Activated CD4-positive, alpha-beta memory T cell treated with anti-CD3 and anti-CD28 coated beads for 36 hours (primary cell): ENCODE results near the gene CSF3R. TPM values are rescaled to one million over a fixed set of nuclear protein-coding genes. Genes with fewer than 3 reads are reported as not detected.

Experiments used
- CTCF ChIA-PET: fragments of 350-600 bp; sonication (Branson Sonifier 250); formaldehyde crosslinking; loops from one replicate; lab custom pipeline; 2021; ENCODE audit warnings: antibody characterized with exemption, inconsistent platforms; lab: Charles Lee
- POLR2A ChIA-PET: fragments of 350-600 bp; sonication (Branson Sonifier 250); formaldehyde crosslinking; loops from one replicate; lab custom pipeline; 2021; ENCODE audit warnings: antibody characterized with exemption; lab: Charles Lee
- DNase-seq: peaks from one replicate; pipeline ENCODE4 v3.0.0-alpha.2; 2020
- H3K27ac Mint-ChIP-seq: one replicate; pipeline ENCODE4 v1.8.0; 2021; ENCODE audit warnings: mixed read lengths
- H3K27me3 Mint-ChIP-seq: one replicate; pipeline ENCODE4 v1.8.0; 2021; ENCODE audit warnings: mixed read lengths
- H3K36me3 Mint-ChIP-seq: one replicate; pipeline ENCODE4 v1.8.0; 2021; ENCODE audit warnings: mixed read lengths
- H3K4me1 Mint-ChIP-seq: one replicate; pipeline ENCODE4 v1.8.0; 2021; ENCODE audit warnings: low read depth, mixed read lengths
- H3K4me3 Mint-ChIP-seq: one replicate; pipeline ENCODE4 v1.8.0; 2021; ENCODE audit warnings: mild to moderate bottlenecking, mixed read lengths
- H3K9me3 Mint-ChIP-seq: one replicate; pipeline ENCODE4 v1.8.0; 2021; ENCODE audit warnings: mixed read lengths
- intact Hi-C: fragments of 100-400 bp; cut with micrococcal nuclease; formaldehyde crosslinking; loops from one replicate; pipeline ENCODE4 v1.15.1; 2023
- total RNA-seq, 2 experiments: library from RNA; stranded (reverse); gene quantifications; one replicate each; pipeline ENCODE4 v1.2.3, GENCODE V29; 2021

The CSF3R gene
- total RNA-seq, 2 experiments from 2014 or later, result not detected

DNA sequence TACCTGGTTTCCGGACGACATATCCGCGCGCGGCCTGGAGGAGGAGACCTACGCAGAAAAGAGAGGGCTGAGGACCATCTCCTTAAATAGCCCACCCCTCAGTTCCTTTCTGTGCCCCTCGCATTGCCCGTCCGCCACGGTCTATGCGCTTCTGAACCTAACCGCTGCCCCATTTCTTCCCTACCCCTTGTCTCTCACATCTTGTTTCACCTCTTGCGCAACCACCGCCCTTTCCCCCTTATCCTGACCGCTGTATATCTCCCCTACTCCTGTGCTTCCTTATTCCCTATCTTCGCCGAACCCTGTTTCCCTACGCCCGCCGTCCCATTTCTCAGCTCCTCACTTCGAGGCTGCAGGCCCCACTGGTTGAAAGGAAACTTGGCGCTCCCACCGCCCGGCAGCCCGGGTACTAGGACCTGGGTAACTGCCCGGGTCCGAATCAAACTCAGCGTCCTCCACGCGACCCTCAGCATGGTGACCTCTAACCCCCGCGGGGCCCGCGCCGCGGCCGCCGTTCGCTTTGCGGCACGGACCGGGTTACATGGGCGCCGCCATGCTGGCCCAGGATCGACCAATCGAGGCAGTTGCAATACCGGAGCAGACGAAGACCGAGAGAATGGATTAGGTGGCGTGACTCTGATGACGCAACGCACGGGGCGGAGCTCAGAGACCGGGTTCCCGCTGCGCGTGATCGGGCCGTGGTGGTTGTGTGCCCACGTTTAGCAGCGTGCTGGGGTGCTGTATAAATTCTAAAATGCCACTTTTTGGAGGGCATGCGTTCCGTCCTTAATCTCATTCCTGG lies 18.7 kb downstream of the CSF3R start, which contains the start of gene MRPS15:
TSS of gene MRPS15 (minus strand) at position 582 of the 802 bp plus-strand sequence. CDS start at position 473, 109 bp downstream.
- no peaks in the 10 kb centered on the region for H3K27me3 Mint-ChIP-seq
- CTCF ChIA-PET, result interaction anchor here (0.5 to 2.1 kb wide), 3 partner anchors 10 to 29 kb away, joined by 3 to 5 read pairs (median 3); no protein-coding TSS in a partner anchor
- DNase-seq, result peak; percentile 98
- POLR2A ChIA-PET, result interaction anchor here (0.6 to 2.7 kb wide), 8 partner anchors 9 to 1051 kb away, joined by 3 to 23 read pairs (median 4); partner anchors contain the start of genes LSM10, MEAF6, OSCP1 and THRAP3
- H3K4me1 Mint-ChIP-seq, result peaks cover 31% of the 10 kb centered on the region
- H3K27ac Mint-ChIP-seq, result peak within 1 kb of the TSS; percentile 95
- peak within 1 kb of the TSS; percentile 99 for H3K4me3 Mint-ChIP-seq
- no peaks in the 10 kb centered on the region for H3K9me3 Mint-ChIP-seq
- peaks cover 19% of the 10 kb centered on the region for H3K36me3 Mint-ChIP-seq
- intact Hi-C loops, result loop anchor here (1.0 kb wide), 2 partner anchors 10 to 14 kb away; partner anchors contain the start of gene OSCP1

DNA sequence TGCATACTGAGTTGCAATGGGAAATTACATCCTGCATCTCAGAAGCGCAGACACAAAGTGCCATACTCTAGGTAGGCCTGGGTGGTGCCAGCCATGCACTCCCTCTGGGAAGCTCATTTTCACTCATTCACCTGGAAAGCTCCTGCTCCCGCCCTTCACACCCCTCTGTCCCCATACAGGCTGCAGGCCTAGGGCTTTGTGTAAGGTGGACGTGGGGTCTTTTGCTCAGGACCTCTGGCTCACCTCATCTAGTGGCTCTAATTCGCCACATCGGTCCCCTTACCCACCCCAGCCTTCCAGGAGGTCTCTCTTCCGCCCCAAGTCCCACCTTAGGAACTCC lies 19.3 kb downstream of the CSF3R start:
- intact Hi-C loops, result no loop called here
- POLR2A ChIA-PET, result interaction anchor here (0.6 to 2.7 kb wide), 5 partner anchors 8 to 239 kb away, joined by 3 to 23 read pairs (median 6); partner anchors contain the start of genes LSM10, OSCP1 and THRAP3
- peaks cover 37% of the 10 kb centered on the region for H3K4me1 Mint-ChIP-seq
- H3K27me3 Mint-ChIP-seq, result no peaks in the 10 kb centered on the region
- CTCF ChIA-PET, result interaction anchor here (2.1 kb wide), 1 partner anchor 12 kb away, joined by 5 read pairs; no protein-coding TSS in a partner anchor
- DNase-seq, result no peak
- peaks cover 22% of the 10 kb centered on the region for H3K36me3 Mint-ChIP-seq
- H3K27ac Mint-ChIP-seq, result peak overlapping the region; percentile 95
- peak overlapping the region; percentile 99 for H3K4me3 Mint-ChIP-seq
- H3K9me3 Mint-ChIP-seq, result no peaks in the 10 kb centered on the region

DNA sequence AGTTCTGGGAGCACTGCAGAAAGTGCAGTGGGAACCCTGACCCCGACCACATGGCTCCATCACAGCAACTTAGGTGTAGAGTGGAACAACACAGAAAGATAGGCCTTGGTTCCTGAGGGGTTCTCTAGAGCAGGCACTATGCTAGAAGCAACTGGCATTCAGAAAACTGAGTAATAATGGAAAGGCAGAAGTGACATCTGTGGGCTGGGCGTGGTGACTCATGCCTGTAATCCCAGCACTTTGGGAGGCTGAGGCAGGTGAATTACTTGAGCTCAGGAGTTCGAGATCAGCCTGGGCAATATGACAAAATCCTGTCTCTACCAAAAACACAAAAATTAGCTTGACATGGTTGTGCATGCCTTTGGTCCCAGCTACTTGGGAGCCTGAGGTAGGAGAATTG lies 23.8 kb downstream of the CSF3R start:
- Mint-ChIP-seq H3K9me3 (no peaks in the 10 kb centered on the region), H3K4me3 (no peak overlapping the region), H3K27ac (peak overlapping the region; percentile 77), H3K4me1 (peaks cover 44% of the 10 kb centered on the region), H3K36me3 (peaks cover 40% of the 10 kb centered on the region), H3K27me3 (no peaks in the 10 kb centered on the region)
- POLR2A ChIA-PET, result interaction anchor here (1.0 kb wide), 1 partner anchor 8 kb away, joined by 3 read pairs; the partner anchor contains the start of gene OSCP1
- peak; percentile 85 for DNase-seq
- CTCF ChIA-PET, result interaction anchor here (0.6 to 1.0 kb wide), 2 partner anchors 28 to 39 kb away, joined by 3 read pairs; no protein-coding TSS in a partner anchor
- intact Hi-C loops, result loop anchor here (1.0 to 5.0 kb wide), 4 partner anchors 9 to 302 kb away; partner anchors contain the start of genes MAP7D1 and OSCP1

DNA sequence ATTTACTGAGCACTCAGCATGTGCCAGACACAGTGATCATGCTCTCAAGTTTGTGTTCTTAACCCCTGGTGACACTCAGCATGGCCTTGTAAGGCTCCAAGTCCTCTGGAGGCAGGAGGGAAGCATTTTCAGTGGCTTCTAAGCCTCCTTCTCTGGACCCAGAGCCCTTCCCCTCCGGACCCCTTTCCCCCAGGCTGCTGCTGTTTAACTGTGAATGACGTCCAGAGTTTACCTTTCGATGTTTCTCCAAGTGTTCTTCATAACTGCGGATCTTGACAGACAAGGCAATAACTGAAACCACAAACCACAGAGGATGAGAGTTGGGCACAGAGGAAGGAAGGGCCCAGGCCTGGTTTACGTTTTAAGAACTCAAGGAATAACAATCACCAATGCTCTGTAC lies 25.0 kb downstream of the CSF3R start:
- no peaks in the 10 kb centered on the region for H3K9me3 Mint-ChIP-seq
- DNase-seq, result no peak
- intact Hi-C loops, result loop anchor here (2.0 to 5.0 kb wide), 3 partner anchors 17 to 300 kb away; partner anchors contain the start of gene MAP7D1
- no peak overlapping the region for H3K4me3 Mint-ChIP-seq
- no peaks in the 10 kb centered on the region for H3K27me3 Mint-ChIP-seq
- H3K27ac Mint-ChIP-seq, result peak overlapping the region; percentile 59
- peaks cover 35% of the 10 kb centered on the region for H3K4me1 Mint-ChIP-seq
- CTCF ChIA-PET, result no interaction called here
- POLR2A ChIA-PET, result no interaction called here
- H3K36me3 Mint-ChIP-seq, result peaks cover 39% of the 10 kb centered on the region

GRCh38 chr1:36456391-36456928 lies 26.3 kb downstream of the CSF3R start:
- intact Hi-C loops, result loop anchor here (5.0 kb wide), 1 partner anchor 299 kb away; the partner anchor contains the start of gene MAP7D1
- H3K4me1 Mint-ChIP-seq, result peaks cover 34% of the 10 kb centered on the region
- H3K27ac Mint-ChIP-seq, result peak overlapping the region; percentile 25
- ChIA-PET CTCF (no interaction called here), POLR2A (no interaction called here)
- no peak for DNase-seq
- no peaks in the 10 kb centered on the region for H3K27me3 Mint-ChIP-seq
- peaks cover 34% of the 10 kb centered on the region for H3K36me3 Mint-ChIP-seq
- H3K9me3 Mint-ChIP-seq, result no peaks in the 10 kb centered on the region
- no peak overlapping the region for H3K4me3 Mint-ChIP-seq

DNA sequence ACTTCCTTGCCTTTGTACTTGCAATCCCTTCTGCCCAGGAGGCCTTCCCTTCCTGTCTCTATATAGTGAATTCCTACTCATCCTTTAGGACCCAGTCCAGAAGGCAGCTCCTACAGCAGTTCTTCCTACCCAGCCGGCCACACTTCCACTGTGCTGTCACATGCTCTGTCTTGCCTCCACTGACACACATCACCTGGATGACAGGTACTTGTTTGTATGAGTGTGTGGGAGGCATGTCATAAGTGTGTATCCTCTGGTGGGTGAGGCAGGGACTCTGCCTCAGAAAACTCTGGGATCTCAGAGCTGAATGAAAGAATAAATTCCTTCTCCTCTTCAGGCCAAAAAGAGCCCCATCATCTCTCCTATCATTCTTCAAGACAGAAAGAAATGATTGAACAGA lies 27.3 kb downstream of the CSF3R start:
- DNase-seq, result no peak
- CTCF ChIA-PET, result no interaction called here
- H3K4me1 Mint-ChIP-seq, result peaks cover 36% of the 10 kb centered on the region
- POLR2A ChIA-PET, result interaction anchor here (1.0 kb wide), 1 partner anchor 9 kb away, joined by 6 read pairs; the partner anchor contains the start of gene MRPS15
- intact Hi-C loops, result loop anchor here (5.0 kb wide), 1 partner anchor 298 kb away; the partner anchor contains the start of gene MAP7D1
- peaks cover 29% of the 10 kb centered on the region for H3K36me3 Mint-ChIP-seq
- no peaks in the 10 kb centered on the region for H3K27me3 Mint-ChIP-seq
- no peak overlapping the region for H3K27ac Mint-ChIP-seq
- H3K4me3 Mint-ChIP-seq, result no peak overlapping the region
- H3K9me3 Mint-ChIP-seq, result no peaks in the 10 kb centered on the region

DNA sequence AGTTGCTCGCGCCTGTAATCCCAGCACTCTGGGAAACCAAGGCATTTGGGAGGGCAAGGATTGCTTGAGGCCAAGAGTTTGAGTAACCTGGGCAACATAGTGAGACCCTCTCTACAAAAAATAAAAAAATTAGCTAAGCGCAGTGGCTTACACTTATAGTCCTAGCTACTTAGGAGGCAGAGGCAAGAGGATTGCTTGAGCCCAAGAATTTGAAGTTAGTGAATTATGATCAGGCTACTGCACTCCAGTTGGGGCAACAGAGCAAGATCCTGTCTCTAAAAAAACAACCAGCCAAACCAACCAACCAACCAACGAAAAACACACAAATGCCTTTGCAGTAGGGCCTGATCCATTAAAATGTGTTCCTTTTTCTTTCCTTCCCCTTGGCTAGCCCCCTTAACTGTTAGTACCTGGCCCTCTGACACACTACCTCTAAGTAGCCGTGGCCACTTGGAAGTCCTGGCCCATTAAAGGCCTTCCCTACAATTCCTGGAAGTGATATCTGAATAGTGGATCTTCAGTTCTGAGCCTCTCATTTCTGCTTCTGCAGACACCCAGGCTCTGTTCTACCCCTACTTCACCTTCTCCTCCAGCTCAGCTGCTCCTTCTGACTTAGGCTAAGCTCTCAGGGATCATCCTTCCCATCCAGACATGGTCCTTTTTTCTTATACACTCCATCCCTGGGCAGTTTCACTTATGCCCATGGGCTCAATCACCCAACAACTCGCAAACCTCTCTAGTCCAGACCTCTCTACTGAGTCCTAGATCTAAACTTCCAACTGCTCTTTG lies 28.9 kb downstream of the CSF3R start:
- POLR2A ChIA-PET, result interaction anchor here (0.6 kb wide), 1 partner anchor 248 kb away, joined by 4 read pairs; no protein-coding TSS in a partner anchor
- intact Hi-C loops, result loop anchor here (5.0 kb wide), 1 partner anchor 231 kb away; the partner anchor contains the start of gene THRAP3
- H3K4me3 Mint-ChIP-seq, result no peak overlapping the region
- no peak overlapping the region for H3K27ac Mint-ChIP-seq
- no peaks in the 10 kb centered on the region for H3K9me3 Mint-ChIP-seq
- peaks cover 31% of the 10 kb centered on the region for H3K4me1 Mint-ChIP-seq
- DNase-seq, result no peak
- peaks cover 24% of the 10 kb centered on the region for H3K36me3 Mint-ChIP-seq
- no peaks in the 10 kb centered on the region for H3K27me3 Mint-ChIP-seq
- CTCF ChIA-PET, result no interaction called here

DNA sequence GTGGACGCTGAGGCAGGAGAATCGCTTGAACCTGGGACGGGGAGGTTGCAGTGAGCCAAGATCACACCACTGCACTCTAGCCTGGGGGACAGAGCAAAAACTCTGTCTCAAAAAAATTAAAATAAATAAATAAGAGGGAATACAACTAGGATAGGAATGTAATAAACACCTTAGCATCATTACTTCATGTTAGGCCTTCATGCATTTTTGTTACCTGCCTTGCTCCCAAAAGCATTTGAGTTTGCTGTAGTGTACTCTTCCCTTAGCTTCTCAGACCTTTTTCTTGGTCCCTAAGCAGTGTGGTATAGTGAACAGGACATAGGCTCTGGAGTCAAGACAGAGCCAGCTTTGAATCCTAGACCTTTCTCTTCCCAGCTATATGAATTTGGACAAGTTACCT lies 29.7 kb downstream of the CSF3R start:
- ChIA-PET CTCF (no interaction called here), POLR2A (no interaction called here)
- no peak overlapping the region for H3K4me3 Mint-ChIP-seq
- H3K4me1 Mint-ChIP-seq, result peaks cover 25% of the 10 kb centered on the region
- H3K27ac Mint-ChIP-seq, result no peak overlapping the region
- intact Hi-C loops, result loop anchor here (5.0 kb wide), 1 partner anchor 231 kb away; the partner anchor contains the start of gene THRAP3
- H3K9me3 Mint-ChIP-seq, result no peaks in the 10 kb centered on the region
- DNase-seq, result no peak
- H3K36me3 Mint-ChIP-seq, result peaks cover 21% of the 10 kb centered on the region
- H3K27me3 Mint-ChIP-seq, result no peaks in the 10 kb centered on the region

DNA sequence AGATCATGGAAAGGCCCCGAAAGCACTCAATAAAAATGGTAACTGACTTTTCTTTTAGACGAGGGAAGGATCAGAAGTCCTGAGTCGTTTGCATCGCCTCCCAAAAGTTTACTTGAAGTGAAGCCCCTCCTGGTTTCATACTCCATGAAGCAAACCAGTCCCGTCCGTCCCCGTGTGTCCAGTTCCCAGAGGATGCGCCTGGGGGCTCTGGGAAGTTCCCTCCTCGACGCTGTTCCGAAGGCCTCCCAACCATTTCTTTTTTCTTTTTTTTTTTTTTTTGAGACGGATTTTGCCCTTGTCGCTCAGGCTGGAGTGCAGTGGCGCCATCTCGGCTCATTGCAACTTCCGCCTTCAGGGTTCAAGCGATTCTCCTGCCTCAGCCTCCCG lies 31.8 kb downstream of the CSF3R start:
- peak overlapping the region; percentile 79 for H3K27ac Mint-ChIP-seq
- H3K27me3 Mint-ChIP-seq, result no peaks in the 10 kb centered on the region
- no peak for DNase-seq
- ChIA-PET CTCF (interaction anchor here (0.7 to 1.4 kb wide), 4 partner anchors 50 to 302 kb away, joined by 3 read pairs; partner anchors contain the start of gene TRAPPC3), POLR2A (interaction anchor here (0.6 to 2.1 kb wide), 7 partner anchors 8 to 150 kb away, joined by 3 to 23 read pairs (median 3); partner anchors contain the start of genes LSM10, MRPS15 and STK40)
- intact Hi-C loops, result loop anchor here (1.0 to 5.0 kb wide), 3 partner anchors 8 to 229 kb away; partner anchors contain the start of genes MRPS15 and THRAP3
- H3K9me3 Mint-ChIP-seq, result no peaks in the 10 kb centered on the region
- H3K4me1 Mint-ChIP-seq, result peaks cover 14% of the 10 kb centered on the region
- H3K36me3 Mint-ChIP-seq, result peaks cover 8% of the 10 kb centered on the region
- H3K4me3 Mint-ChIP-seq, result peak overlapping the region; percentile 88

GRCh38 chr1:36450270-36450918 lies 32.3 kb downstream of the CSF3R start, which contains the start of gene OSCP1:
TSS of gene OSCP1 (minus strand) at chr1:36450451. CDS start at chr1:36450369, 82 bp downstream.
- CTCF ChIA-PET, result interaction anchor here (0.7 to 1.4 kb wide), 5 partner anchors 38 to 301 kb away, joined by 3 read pairs; partner anchors contain the start of gene TRAPPC3
- Mint-ChIP-seq H3K4me3 (peak within 1 kb of the TSS; percentile 88), H3K36me3 (peaks cover 6% of the 10 kb centered on the region), H3K9me3 (no peaks in the 10 kb centered on the region), H3K27me3 (no peaks in the 10 kb centered on the region), H3K4me1 (peaks cover 14% of the 10 kb centered on the region), H3K27ac (peak within 1 kb of the TSS; percentile 79)
- peak; percentile 92 for DNase-seq
- intact Hi-C loops, result loop anchor here (1.0 to 5.0 kb wide), 3 partner anchors 9 to 228 kb away; partner anchors contain the start of genes MRPS15 and THRAP3
- POLR2A ChIA-PET, result interaction anchor here (0.6 to 2.1 kb wide), 7 partner anchors 9 to 150 kb away, joined by 3 to 23 read pairs (median 3); partner anchors contain the start of genes LSM10, MRPS15 and STK40
